HEK293 (cell line): Measurements from ENCODE around the gene AQP12A.

Source experiments
- CTCF ChIA-PET: fragments of 350-600 bp; formaldehyde crosslinking; extraction: SDS; loops from one replicate; lab custom pipeline; 2021; ENCODE audit warnings: antibody characterized with exemption; lab: Yijun Ruan, JAX
- POLR2A ChIA-PET: fragments of 300-600 bp; formaldehyde crosslinking; extraction: SDS; loops from one replicate; lab custom pipeline; 2020; ENCODE audit warnings: antibody characterized with exemption, inconsistent platforms; lab: Yijun Ruan, JAX
- H3K27ac ChIP-seq: fragments of 200-500 bp; sonication (Bioruptor generic); 2 replicates; pipeline ENCODE4 v1.5.1; 2014; ENCODE audit warnings: low read depth, low read length, control low read depth, inconsistent platforms; ENCODE audit errors: extremely low read depth
- H3K36me3 ChIP-seq, 2 experiments: fragments of 200-500 bp in 1 of 2; sonication (Bioruptor generic) in 1 of 2; 1 replicate in 1 of 2; 2 replicates in 1 of 2; pipeline ENCODE4 v1.5.1; 2014 to 2017; ENCODE audit warnings: inconsistent platforms in 2 of 2, low read length in 2 of 2; ENCODE audit not compliant: control insufficient read depth in 2 of 2, insufficient read depth in 1 of 2
- H3K4me1 ChIP-seq: fragments of 200-500 bp; sonication (Bioruptor generic); 2 replicates; pipeline ENCODE4 v1.5.1; 2014; ENCODE audit warnings: mild to moderate bottlenecking, low read length, inconsistent platforms; ENCODE audit not compliant: control insufficient read depth, insufficient read depth
- H3K4me3 ChIP-seq: 2 replicates; pipeline ENCODE4 v1.5.1; 2011; ENCODE audit warnings: low read depth, mild to moderate bottlenecking, control low read depth, low read length, moderate library complexity
- H3K9me3 ChIP-seq: fragments of 200-500 bp; sonication (Bioruptor generic); 2 replicates; pipeline ENCODE4 v1.5.1; 2014; ENCODE audit warnings: low read depth, low read length, inconsistent platforms; ENCODE audit not compliant: control insufficient read depth, insufficient read depth
- KLF7 ChIP-seq: fragments of 450-650 bp; formaldehyde crosslinking; IDR thresholded peaks from 2 replicates; pipeline ENCODE4 v1.5.1; 2016; ENCODE audit warnings: missing biosample characterization, missing genetic modification characterization, borderline replicate concordance
- PBX3 ChIP-seq: sonication (generic); formaldehyde crosslinking; IDR thresholded peaks from 2 replicates; pipeline ENCODE4 v1.8.1; 2022; ENCODE audit warnings: mild to moderate bottlenecking, moderate library complexity, missing genetic modification reagents
- SETDB1 ChIP-seq: IDR thresholded peaks from one replicate; pipeline ENCODE4 v1.6.1; 2017; ENCODE audit warnings: mild to moderate bottlenecking, low read length, moderate library complexity, mixed read lengths; ENCODE audit not compliant: insufficient read length
- ZNF114 ChIP-seq: fragments of 450-650 bp; formaldehyde crosslinking; IDR thresholded peaks from 2 replicates; pipeline ENCODE4 v1.5.0; 2017; ENCODE audit warnings: missing biosample characterization, missing genetic modification characterization
- ZNF133 ChIP-seq: fragments of 450-650 bp; formaldehyde crosslinking; IDR thresholded peaks from 2 replicates; pipeline ENCODE4 v1.5.1; 2016; ENCODE audit warnings: missing biosample characterization, missing genetic modification characterization
- ZNF146 ChIP-seq: fragments of 450-650 bp; formaldehyde crosslinking; IDR thresholded peaks from 2 replicates; pipeline ENCODE4 v1.5.1; 2016; ENCODE audit warnings: missing biosample characterization, missing genetic modification characterization
- ZNF175 ChIP-seq: fragments of 450-650 bp; formaldehyde crosslinking; IDR thresholded peaks from 2 replicates; pipeline ENCODE4 v1.5.1; 2016; ENCODE audit warnings: missing biosample characterization, missing genetic modification characterization
- ZNF223 ChIP-seq: fragments of 450-650 bp; formaldehyde crosslinking; IDR thresholded peaks from 2 replicates; pipeline ENCODE4 v1.5.1; 2016; ENCODE audit warnings: missing biosample characterization, missing genetic modification characterization
- ZNF239 ChIP-seq: fragments of 450-650 bp; formaldehyde crosslinking; IDR thresholded peaks from 2 replicates; pipeline ENCODE4 v1.5.1; 2016; ENCODE audit warnings: missing biosample characterization, missing genetic modification characterization
- ZNF350 ChIP-seq: fragments of 450-650 bp; formaldehyde crosslinking; IDR thresholded peaks from 2 replicates; pipeline ENCODE4 v1.5.0; 2017; ENCODE audit warnings: missing biosample characterization, mild to moderate bottlenecking, missing genetic modification characterization
- ZNF530 ChIP-seq: fragments of 450-650 bp; formaldehyde crosslinking; IDR thresholded peaks from 2 replicates; pipeline ENCODE4 v1.5.1; 2016; ENCODE audit warnings: low read depth, missing biosample characterization, missing genetic modification characterization
- ZNF558 ChIP-seq: fragments of 450-650 bp; formaldehyde crosslinking; IDR thresholded peaks from 2 replicates; pipeline ENCODE4 v1.5.1; 2016; ENCODE audit warnings: missing biosample characterization, missing genetic modification characterization
- ZNF560 ChIP-seq: fragments of 450-650 bp; formaldehyde crosslinking; IDR thresholded peaks from 2 replicates; pipeline ENCODE4 v1.5.1; 2017; ENCODE audit warnings: missing biosample characterization, missing genetic modification characterization, borderline replicate concordance
- ZNF621 ChIP-seq: fragments of 450-650 bp; formaldehyde crosslinking; IDR thresholded peaks from 2 replicates; pipeline ENCODE4 v1.5.1; 2017; ENCODE audit warnings: missing biosample characterization, missing genetic modification characterization
- ZNF707 ChIP-seq: fragments of 450-650 bp; formaldehyde crosslinking; IDR thresholded peaks from 2 replicates; pipeline ENCODE4 v1.5.1; 2016; ENCODE audit warnings: missing biosample characterization, missing genetic modification characterization
- ZSCAN23 ChIP-seq: fragments of 450-650 bp; formaldehyde crosslinking; IDR thresholded peaks from 2 replicates; pipeline ENCODE4 v1.5.1; 2016; ENCODE audit warnings: missing biosample characterization, missing genetic modification characterization
- TF ChIP-seq, protein P1 (sequence below): fragments of 450-650 bp; formaldehyde crosslinking; IDR thresholded peaks from 2 replicates; pipeline ENCODE4 v1.5.1; 2016; ENCODE audit warnings: missing biosample characterization, missing genetic modification characterization
- TF ChIP-seq, protein P2 (sequence below): fragments of 450-650 bp; formaldehyde crosslinking; IDR thresholded peaks from 2 replicates; pipeline ENCODE4 v1.5.1; 2016; ENCODE audit warnings: missing biosample characterization, missing genetic modification characterization
- TF ChIP-seq, protein P3 (sequence below): fragments of 450-650 bp; formaldehyde crosslinking; IDR thresholded peaks from 2 replicates; pipeline ENCODE4 v1.5.1; 2016; ENCODE audit warnings: missing biosample characterization, missing genetic modification characterization

Gene AQP12A

GRCh38 chr2:240650254-240650965, 41.3 kb upstream of the AQP12A start (continued):
- TF ChIP-seq ZNF530 (tag by site-specific recombination) (no peak), ZNF707 (tag by site-specific recombination) (no peak), ZNF114 (tag by site-specific recombination) (no peak), ZNF133 (tag by site-specific recombination) (no peak), ZSCAN23 (tag by site-specific recombination) (no peak), ZNF560 (tag by site-specific recombination) (no peak)

- TF ChIP-seq, protein P1, sequence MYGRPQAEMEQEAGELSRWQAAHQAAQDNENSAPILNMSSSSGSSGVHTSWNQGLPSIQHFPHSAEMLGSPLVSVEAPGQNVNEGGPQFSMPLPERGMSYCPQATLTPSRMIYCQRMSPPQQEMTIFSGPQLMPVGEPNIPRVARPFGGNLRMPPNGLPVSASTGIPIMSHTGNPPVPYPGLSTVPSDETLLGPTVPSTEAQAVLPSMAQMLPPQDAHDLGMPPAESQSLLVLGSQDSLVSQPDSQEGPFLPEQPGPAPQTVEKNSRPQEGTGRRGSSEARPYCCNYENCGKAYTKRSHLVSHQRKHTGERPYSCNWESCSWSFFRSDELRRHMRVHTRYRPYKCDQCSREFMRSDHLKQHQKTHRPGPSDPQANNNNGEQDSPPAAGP (tag by site-specific recombination), result no peak
- TF ChIP-seq ZNF621 (tag by site-specific recombination), result no peak
- TF ChIP-seq ZNF239 (tag by site-specific recombination), result no peak
- TF ChIP-seq ZNF175, result no peak
- TF ChIP-seq SETDB1, result no peak
- TF ChIP-seq ZNF223 (tag by site-specific recombination), result no peak
- TF ChIP-seq, protein P2, sequence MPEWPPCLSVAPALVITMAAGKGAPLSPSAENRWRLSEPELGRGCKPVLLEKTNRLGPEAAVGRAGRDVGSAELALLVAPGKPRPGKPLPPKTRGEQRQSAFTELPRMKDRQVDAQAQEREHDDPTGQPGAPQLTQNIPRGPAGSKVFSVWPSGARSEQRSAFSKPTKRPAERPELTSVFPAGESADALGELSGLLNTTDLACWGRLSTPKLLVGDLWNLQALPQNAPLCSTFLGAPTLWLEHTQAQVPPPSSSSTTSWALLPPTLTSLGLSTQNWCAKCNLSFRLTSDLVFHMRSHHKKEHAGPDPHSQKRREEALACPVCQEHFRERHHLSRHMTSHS (tag by site-specific recombination), result no peak
- TF ChIP-seq, protein P3, sequence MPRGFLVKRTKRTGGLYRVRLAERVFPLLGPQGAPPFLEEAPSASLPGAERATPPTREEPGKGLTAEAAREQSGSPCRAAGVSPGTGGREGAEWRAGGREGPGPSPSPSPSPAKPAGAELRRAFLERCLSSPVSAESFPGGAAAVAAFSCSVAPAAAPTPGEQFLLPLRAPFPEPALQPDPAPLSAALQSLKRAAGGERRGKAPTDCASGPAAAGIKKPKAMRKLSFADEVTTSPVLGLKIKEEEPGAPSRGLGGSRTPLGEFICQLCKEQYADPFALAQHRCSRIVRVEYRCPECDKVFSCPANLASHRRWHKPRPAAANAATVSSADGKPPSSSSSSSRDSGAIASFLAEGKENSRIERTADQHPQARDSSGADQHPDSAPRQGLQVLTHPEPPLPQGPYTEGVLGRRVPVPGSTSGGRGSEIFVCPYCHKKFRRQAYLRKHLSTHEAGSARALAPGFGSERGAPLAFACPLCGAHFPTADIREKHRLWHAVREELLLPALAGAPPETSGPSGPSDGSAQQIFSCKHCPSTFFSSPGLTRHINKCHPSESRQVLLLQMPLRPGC (tag by site-specific recombination), result no peak
- no peak for TF ChIP-seq ZNF350 (tag by site-specific recombination)
- TF ChIP-seq KLF7 (tag by site-specific recombination), result no peak
- no peak for TF ChIP-seq ZNF558 (tag by site-specific recombination)
- no peak for TF ChIP-seq ZNF146 (tag by site-specific recombination)
- TF ChIP-seq PBX3 (CRISPR knock-in tag), result no peak
- Histone ChIP-seq H3K4me1 (no peaks in the 10 kb centered on the region), H3K36me3 (no peaks in the 10 kb centered on the region), H3K9me3 (no peaks in the 10 kb centered on the region; the same call in 1 of the 2 replicates), H3K27ac (no peak overlapping the region), H3K4me3 (no peak overlapping the region)
- CTCF ChIA-PET, result interaction anchor here (1.4 kb wide), 1 partner anchor 10 kb away, joined by 5 read pairs; no protein-coding TSS in a partner anchor
- POLR2A ChIA-PET, result no interaction called here
Measured at GRCh38 chr2:240651185-240651584, 40.5 kb upstream of the AQP12A start.
